Stimulated activated memory B cell treated with anti-CD40 and anti-IgM and Interleukin-4, amounts not matched to agents 10 μg/mL and 1 μg/mL and 100 μg/mL, for 72 hours (primary cell): Measurements from ENCODE around the gene ABLIM2.
A peak's percentile ranks its signal among the peaks of the same experiment; 100 is the strongest.

ENCODE experiments used
- ATAC-seq: fragments of 150-1000 bp; cut with Tn5 transposase; 2 replicates; pipeline ENCODE4 v1.10.0; 2021
- H3K27ac Mint-ChIP-seq: one replicate; pipeline ENCODE4 v1.8.0; 2022; ENCODE audit warnings: mild to moderate bottlenecking, mixed read lengths
- H3K27me3 Mint-ChIP-seq: one replicate; pipeline ENCODE4 v1.8.0; 2022; ENCODE audit warnings: mixed read lengths
- H3K36me3 Mint-ChIP-seq: one replicate; pipeline ENCODE4 v1.8.0; 2022; ENCODE audit warnings: mixed read lengths
- H3K4me1 Mint-ChIP-seq: one replicate; pipeline ENCODE4 v1.8.0; 2022; ENCODE audit warnings: mixed read lengths
- H3K4me3 Mint-ChIP-seq: one replicate; pipeline ENCODE4 v1.8.0; 2022; ENCODE audit warnings: mild to moderate bottlenecking, moderate library complexity, mixed read lengths
- H3K9me3 Mint-ChIP-seq: one replicate; pipeline ENCODE4 v1.8.0; 2022; ENCODE audit warnings: mixed read lengths

ABLIM2 gene

DNA sequence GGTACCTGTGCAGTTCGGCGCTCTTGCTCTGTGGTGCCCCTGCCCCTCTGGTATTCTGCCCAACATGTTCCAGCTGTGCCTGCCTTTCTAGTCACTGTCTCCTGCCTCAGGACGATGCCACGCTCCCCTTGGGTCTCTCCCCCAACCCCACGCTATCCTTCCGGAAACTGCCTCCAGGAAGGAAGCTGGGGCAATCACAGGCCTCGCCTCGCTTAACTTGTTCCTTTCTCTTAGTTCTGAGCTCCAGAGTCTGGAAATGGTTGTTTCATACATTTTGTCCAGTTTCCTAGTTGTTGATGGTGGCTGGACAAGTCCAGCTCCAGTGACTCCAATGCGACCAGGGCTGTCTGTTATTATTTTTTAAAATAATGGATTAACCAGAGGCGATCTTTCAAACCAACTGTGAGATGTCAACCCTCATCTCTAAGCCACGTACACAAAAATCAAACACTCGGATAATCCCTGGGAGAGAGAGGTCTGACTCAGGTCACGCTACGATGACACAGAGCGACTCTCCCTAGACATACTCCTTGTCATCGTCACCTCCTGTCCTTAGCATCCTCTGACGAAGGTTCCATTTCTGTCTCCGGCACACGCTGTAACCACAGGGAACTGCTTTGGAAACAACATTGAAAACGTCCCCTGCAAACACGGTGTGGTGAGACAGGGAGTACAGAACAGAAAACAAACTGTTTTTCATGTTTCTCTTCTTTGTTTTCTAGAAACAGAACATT is 62.5 kb downstream of the ABLIM2 start:
- Mint-ChIP-seq H3K36me3 (peaks cover 37% of the 10 kb centered on the region), H3K4me1 (no peaks in the 10 kb centered on the region)
- ATAC-seq = no peak

DNA sequence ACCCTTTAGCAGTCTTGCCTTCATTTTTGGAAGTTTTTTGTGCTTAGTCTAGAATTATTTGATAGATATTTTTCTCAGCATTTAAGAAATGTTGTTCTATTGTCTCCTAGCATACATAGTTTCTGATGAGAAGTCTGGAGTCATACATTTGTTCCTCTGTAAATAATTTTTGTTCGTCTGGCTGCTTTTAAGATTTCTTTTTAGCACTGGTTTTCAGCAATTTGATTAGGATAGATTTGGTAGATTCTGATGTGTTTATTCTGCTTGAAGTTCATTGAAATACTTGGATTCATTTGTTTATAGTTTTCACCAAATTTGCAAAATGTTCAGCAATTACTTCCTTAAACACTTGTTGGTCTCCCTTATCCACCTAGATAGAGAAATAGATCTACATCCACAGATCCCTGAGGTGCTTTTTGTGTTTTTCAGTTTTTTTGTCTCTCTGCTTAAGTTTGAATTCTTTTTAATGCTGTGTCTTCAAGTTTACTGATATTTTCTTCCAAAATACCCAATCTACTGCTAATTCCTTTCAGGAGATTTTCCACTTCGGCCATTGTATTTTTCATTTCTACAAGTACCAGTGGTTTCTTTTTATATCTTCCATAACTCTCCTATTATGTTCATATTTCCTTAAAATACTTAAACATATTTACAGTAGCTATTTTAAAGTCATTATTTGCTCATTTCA is 64.9 kb downstream of the ABLIM2 start:
- Mint-ChIP-seq H3K27ac (no peak overlapping the region), H3K4me1 (peaks cover 5% of the 10 kb centered on the region), H3K9me3 (peaks cover 14% of the 10 kb centered on the region), H3K4me3 (no peak overlapping the region), H3K36me3 (peaks cover 32% of the 10 kb centered on the region), H3K27me3 (no peaks in the 10 kb centered on the region)
- no peak for ATAC-seq

More for the DNA sequence above, 62.5 kb downstream of the ABLIM2 start:
- Mint-ChIP-seq H3K9me3 (peaks cover 14% of the 10 kb centered on the region), H3K4me3 (no peak overlapping the region), H3K27me3 (no peaks in the 10 kb centered on the region), H3K27ac (no peak overlapping the region)

GRCh38 chr4:8092282-8092681 is 66.3 kb downstream of the ABLIM2 start:
- no peak for ATAC-seq
- H3K4me3 Mint-ChIP-seq = no peak overlapping the region
- peaks cover 5% of the 10 kb centered on the region for H3K4me1 Mint-ChIP-seq
- peaks cover 32% of the 10 kb centered on the region for H3K36me3 Mint-ChIP-seq
- peaks cover 14% of the 10 kb centered on the region for H3K9me3 Mint-ChIP-seq
- no peaks in the 10 kb centered on the region for H3K27me3 Mint-ChIP-seq
- H3K27ac Mint-ChIP-seq = no peak overlapping the region

DNA sequence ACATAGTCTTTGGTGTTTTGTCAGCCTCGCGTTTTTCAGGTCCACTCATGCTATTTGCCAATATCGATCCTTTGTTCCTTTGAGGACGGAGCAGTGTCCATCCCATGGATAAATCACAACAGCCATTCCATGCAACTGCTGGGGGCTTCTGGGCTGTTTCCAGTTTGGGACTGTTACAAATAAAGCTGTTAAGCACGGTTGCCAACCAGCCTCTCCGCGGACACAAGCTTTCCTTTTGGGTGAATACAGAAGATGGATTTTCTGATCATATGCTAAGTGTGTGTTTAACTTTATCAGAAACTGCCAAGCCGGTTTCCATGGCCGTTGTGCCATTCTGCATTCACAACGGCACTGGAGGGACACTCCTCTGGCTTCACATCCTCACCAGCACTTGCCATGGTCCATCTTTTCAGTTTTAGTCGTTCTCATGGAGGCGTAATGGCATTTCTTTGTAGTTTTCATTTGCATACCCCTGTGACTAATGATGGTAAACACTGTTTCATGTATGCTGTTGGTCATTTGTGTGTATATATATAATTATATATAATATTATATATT is 67.8 kb downstream of the ABLIM2 start:
- Mint-ChIP-seq H3K4me3 (no peak overlapping the region), H3K36me3 (peaks cover 24% of the 10 kb centered on the region), H3K4me1 (peaks cover 7% of the 10 kb centered on the region), H3K9me3 (peaks cover 14% of the 10 kb centered on the region), H3K27ac (no peak overlapping the region), H3K27me3 (no peaks in the 10 kb centered on the region)
- no peak for ATAC-seq

DNA sequence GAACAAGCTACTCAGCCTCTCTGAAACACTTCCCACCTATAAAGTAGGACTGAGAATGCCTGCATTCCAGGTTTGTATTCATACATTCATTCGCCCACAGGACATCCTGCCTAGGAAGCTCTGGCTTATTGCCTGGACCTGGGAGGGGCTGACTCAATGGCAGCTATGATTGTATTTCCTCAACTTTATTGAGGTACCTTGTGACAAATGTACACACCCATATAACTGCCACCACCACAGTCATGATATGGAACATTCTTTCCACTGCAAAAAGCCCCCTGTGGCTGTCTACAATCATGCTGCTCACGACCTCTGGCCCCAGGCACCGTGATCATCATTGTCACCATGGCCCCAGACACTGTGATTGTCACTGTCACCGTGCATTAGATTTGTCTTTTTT is 68.3 kb downstream of the ABLIM2 start:
- ATAC-seq = peak; percentile 29
- peaks cover 20% of the 10 kb centered on the region for H3K36me3 Mint-ChIP-seq
- H3K27me3 Mint-ChIP-seq = no peaks in the 10 kb centered on the region
- peaks cover 9% of the 10 kb centered on the region for H3K4me1 Mint-ChIP-seq
- peaks cover 14% of the 10 kb centered on the region for H3K9me3 Mint-ChIP-seq
- H3K4me3 Mint-ChIP-seq = no peak overlapping the region
- H3K27ac Mint-ChIP-seq = no peak overlapping the region

GRCh38 chr4:8089862-8090261 is 68.8 kb downstream of the ABLIM2 start:
- Mint-ChIP-seq H3K4me3 (no peak overlapping the region), H3K4me1 (peaks cover 9% of the 10 kb centered on the region), H3K36me3 (peaks cover 16% of the 10 kb centered on the region), H3K27me3 (no peaks in the 10 kb centered on the region), H3K9me3 (peaks cover 12% of the 10 kb centered on the region), H3K27ac (no peak overlapping the region)
- no peak for ATAC-seq

- no peak overlapping the region for H3K27ac Mint-ChIP-seq
These were observed 69.6 kb downstream of the ABLIM2 start for GRCh38 chr4:8088966-8089491.

GRCh38 chr4:8087921-8088495 is 70.6 kb downstream of the ABLIM2 start:
- H3K9me3 Mint-ChIP-seq = no peaks in the 10 kb centered on the region
- H3K4me3 Mint-ChIP-seq = no peak overlapping the region
- H3K36me3 Mint-ChIP-seq = no peaks in the 10 kb centered on the region
- peaks cover 9% of the 10 kb centered on the region for H3K4me1 Mint-ChIP-seq
- ATAC-seq = no peak
- no peaks in the 10 kb centered on the region for H3K27me3 Mint-ChIP-seq
- no peak overlapping the region for H3K27ac Mint-ChIP-seq

More at GRCh38 chr4:8088966-8089491, 69.6 kb downstream of the ABLIM2 start:
- peaks cover 9% of the 10 kb centered on the region for H3K36me3 Mint-ChIP-seq
- peaks cover 6% of the 10 kb centered on the region for H3K9me3 Mint-ChIP-seq
- no peak for ATAC-seq
- no peak overlapping the region for H3K4me3 Mint-ChIP-seq
- H3K4me1 Mint-ChIP-seq = peaks cover 9% of the 10 kb centered on the region
- no peaks in the 10 kb centered on the region for H3K27me3 Mint-ChIP-seq

GRCh38 chr4:8086783-8087445 is 71.7 kb downstream of the ABLIM2 start:
- Mint-ChIP-seq H3K9me3 (no peaks in the 10 kb centered on the region), H3K4me1 (peaks cover 9% of the 10 kb centered on the region), H3K27me3 (no peaks in the 10 kb centered on the region), H3K36me3 (no peaks in the 10 kb centered on the region), H3K4me3 (no peak overlapping the region), H3K27ac (no peak overlapping the region)
- ATAC-seq = no peak

- no peak overlapping the region for H3K4me3 Mint-ChIP-seq
- peaks cover 9% of the 10 kb centered on the region for H3K4me1 Mint-ChIP-seq
- peaks cover under 1% of the 10 kb centered on the region for H3K36me3 Mint-ChIP-seq
- H3K27me3 Mint-ChIP-seq = no peaks in the 10 kb centered on the region
- no peaks in the 10 kb centered on the region for H3K9me3 Mint-ChIP-seq
- ATAC-seq = peak; percentile 17
- no peak overlapping the region for H3K27ac Mint-ChIP-seq
These were observed 73.0 kb downstream of the ABLIM2 start for GRCh38 chr4:8085491-8086117.

DNA sequence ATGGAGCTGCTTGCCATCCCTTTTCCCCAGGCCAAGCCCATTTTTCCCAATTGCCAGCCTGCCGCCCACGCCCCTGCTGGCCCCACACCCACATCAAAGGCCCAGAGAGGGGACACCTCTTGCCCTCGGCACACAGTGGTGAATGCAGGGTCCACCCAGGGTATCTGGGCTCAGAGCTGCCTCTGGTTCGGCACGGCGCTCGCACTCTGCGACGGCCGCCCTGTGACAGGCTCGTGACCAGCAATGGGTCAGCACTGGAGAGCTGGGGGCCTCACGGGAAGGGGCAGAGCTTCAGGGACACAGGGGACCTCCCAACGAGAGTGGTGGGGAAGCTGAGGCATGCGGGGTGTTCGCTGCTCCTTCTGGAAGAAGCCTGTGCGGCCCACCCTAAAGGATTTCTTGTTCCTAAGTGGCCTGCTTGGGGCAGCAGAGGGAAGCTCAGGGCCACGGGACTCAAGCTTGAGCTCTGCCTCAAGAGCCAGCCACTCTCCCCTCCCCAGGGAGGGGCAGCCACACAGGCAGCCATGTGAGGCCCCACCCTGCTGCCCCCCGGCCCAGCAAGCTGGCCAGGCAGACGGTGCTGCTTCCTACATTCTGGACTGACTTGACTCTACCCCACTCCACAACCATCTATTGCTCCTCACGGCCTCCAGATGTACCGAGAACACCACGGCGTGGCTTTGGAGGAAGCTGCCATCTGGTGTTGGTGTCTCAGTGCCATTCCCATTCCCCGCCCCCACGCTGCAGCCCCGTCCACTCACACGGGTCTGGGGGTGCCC is 73.7 kb downstream of the ABLIM2 start:
- Mint-ChIP-seq H3K27ac (no peak overlapping the region), H3K27me3 (no peaks in the 10 kb centered on the region), H3K4me3 (no peak overlapping the region), H3K9me3 (no peaks in the 10 kb centered on the region), H3K4me1 (peaks cover 10% of the 10 kb centered on the region), H3K36me3 (peaks cover 7% of the 10 kb centered on the region)
- no peak for ATAC-seq

DNA sequence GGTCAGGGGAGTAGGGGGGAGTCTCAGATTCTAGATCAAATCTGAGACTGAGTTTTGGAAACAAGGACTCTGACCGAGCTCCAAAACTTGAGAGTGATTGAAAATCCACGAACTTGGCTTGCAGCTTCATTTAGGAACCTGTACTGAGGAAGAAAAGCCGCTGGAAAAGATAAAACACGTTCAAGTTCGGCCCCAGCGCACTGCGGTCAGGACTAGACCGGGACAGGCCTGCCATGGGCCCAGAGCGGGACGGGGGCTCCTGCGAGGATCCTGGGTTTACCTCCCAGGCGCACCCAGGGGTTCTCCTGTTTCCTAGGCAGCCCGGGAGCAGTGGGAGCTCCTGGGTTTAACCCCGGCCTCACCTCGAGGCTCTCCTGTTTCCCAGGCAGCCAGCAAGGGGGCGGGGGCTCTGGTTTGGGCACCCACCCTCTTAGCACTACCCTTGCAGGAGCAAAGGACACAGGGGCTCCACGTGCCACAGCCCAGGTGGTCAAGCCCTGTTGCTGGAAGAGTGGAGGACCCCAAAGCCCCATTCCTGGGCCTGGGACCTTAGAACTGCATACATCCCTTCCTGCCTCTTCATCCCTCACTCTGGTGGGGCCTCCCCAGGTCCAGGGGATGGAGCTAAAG is 74.5 kb downstream of the ABLIM2 start:
- Mint-ChIP-seq H3K9me3 (no peaks in the 10 kb centered on the region), H3K27me3 (no peaks in the 10 kb centered on the region), H3K36me3 (peaks cover 7% of the 10 kb centered on the region), H3K27ac (no peak overlapping the region), H3K4me3 (no peak overlapping the region), H3K4me1 (peaks cover 15% of the 10 kb centered on the region)
- no peak for ATAC-seq

GRCh38 chr4:8083086-8083825 is 75.4 kb downstream of the ABLIM2 start:
- no peak overlapping the region for H3K27ac Mint-ChIP-seq
- H3K36me3 Mint-ChIP-seq = peaks cover 7% of the 10 kb centered on the region
- no peaks in the 10 kb centered on the region for H3K27me3 Mint-ChIP-seq

More at GRCh38 chr4:8083086-8083825, 75.4 kb downstream of the ABLIM2 start:
- H3K4me3 Mint-ChIP-seq = no peak overlapping the region
- ATAC-seq = no peak
- no peaks in the 10 kb centered on the region for H3K9me3 Mint-ChIP-seq
- peaks cover 15% of the 10 kb centered on the region for H3K4me1 Mint-ChIP-seq
